BE2C (cell line): ENCODE results near the gene SURF6.

Experiments
- DNase-seq: peaks from one replicate; pipeline ENCODE4 v3.0.0-alpha.2; 2020
- H3K27me3 ChIP-seq: fragments of 250-450 bp; sonication (Bioruptor Pico); 2 replicates; pipeline ENCODE4 v1.5.1; 2020; ENCODE audit warnings: mild to moderate bottlenecking
- H3K36me3 ChIP-seq: fragments of 250-450 bp; sonication (Bioruptor Pico); 2 replicates; pipeline ENCODE4 v1.5.1; 2020; ENCODE audit warnings: mild to moderate bottlenecking
- H3K4me1 ChIP-seq: fragments of 250-450 bp; sonication (Bioruptor Pico); 2 replicates; pipeline ENCODE4 v1.5.1; 2020
- H3K4me3 ChIP-seq: 2 replicates; pipeline ENCODE4 v1.5.1; 2011; ENCODE audit warnings: low read depth, low read length
- H3K9me3 ChIP-seq: fragments of 250-450 bp; sonication (Bioruptor Pico); 2 replicates; pipeline ENCODE4 v1.5.1; 2020
- TF ChIP-seq, protein P1 (sequence below): IDR thresholded peaks from 2 replicates; pipeline ENCODE4 v1.5.1; 2012; ENCODE audit warnings: mild to moderate bottlenecking, low read depth, low read length

Gene SURF6

DNA sequence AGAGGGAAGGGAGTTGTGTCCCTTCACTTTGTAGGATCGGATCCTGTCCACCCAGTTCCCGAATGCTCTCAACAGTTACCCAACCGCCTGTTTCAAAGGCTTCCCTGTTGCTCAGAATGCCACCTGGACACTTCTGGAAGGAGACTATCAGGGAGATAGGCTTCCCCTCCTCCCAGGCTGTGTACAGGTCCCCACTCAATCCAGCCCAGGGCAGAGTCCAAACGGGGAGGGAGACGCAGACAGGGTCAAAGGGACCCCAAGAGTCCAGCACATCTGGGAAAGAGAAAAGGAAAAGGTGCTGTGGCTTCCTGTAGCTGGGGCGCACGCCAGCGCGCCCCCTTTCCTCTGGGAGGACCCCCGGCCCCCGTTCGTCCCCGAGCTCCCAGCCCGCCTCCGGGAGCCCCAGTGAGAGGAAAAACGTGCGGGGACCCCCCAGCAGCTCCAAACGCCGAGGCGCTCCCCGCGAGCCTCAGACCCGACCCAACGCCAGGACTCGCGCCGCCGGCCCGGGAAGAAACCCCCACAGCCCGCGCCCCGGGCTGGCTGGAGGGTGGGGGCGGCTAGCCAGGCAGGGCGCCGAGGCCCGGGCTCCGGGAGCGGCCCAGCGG, 39.2 kb upstream of the SURF6 start:
- no peaks in the 10 kb centered on the region for H3K9me3 ChIP-seq
- peaks cover 3% of the 10 kb centered on the region for H3K4me1 ChIP-seq
- no peaks in the 10 kb centered on the region for H3K27me3 ChIP-seq
- DNase-seq = no peak
- TF ChIP-seq, protein P1, sequence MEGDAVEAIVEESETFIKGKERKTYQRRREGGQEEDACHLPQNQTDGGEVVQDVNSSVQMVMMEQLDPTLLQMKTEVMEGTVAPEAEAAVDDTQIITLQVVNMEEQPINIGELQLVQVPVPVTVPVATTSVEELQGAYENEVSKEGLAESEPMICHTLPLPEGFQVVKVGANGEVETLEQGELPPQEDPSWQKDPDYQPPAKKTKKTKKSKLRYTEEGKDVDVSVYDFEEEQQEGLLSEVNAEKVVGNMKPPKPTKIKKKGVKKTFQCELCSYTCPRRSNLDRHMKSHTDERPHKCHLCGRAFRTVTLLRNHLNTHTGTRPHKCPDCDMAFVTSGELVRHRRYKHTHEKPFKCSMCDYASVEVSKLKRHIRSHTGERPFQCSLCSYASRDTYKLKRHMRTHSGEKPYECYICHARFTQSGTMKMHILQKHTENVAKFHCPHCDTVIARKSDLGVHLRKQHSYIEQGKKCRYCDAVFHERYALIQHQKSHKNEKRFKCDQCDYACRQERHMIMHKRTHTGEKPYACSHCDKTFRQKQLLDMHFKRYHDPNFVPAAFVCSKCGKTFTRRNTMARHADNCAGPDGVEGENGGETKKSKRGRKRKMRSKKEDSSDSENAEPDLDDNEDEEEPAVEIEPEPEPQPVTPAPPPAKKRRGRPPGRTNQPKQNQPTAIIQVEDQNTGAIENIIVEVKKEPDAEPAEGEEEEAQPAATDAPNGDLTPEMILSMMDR = no peak
- H3K36me3 ChIP-seq = peaks cover 34% of the 10 kb centered on the region
- peak overlapping the region; percentile 90 for H3K4me3 ChIP-seq

DNA sequence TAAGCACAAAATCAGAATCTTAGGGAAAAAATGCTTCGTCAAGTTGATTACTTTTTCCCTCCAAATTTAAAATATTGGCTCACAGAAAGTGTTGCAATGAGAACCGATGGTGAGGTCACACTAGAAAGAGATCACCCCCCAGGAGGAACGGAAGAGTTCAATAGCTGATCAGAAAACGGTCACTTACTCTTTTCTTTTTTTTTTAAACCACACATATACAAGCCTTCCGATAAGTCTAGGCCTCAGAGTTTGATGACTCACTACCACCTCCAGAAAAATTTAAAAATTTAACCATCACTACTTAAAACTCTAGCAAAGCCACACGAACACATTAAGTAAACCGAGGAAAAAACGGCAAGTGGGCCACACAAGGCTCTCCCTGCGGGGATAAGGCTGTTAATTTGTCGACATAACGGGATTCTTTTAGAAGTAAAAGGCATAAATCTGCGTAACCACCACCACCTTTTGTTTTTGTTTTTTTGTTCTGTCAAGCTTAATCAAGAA, 38.7 kb upstream of the SURF6 start:
- peaks cover 39% of the 10 kb centered on the region for H3K36me3 ChIP-seq
- H3K27me3 ChIP-seq = no peaks in the 10 kb centered on the region
- DNase-seq = no peak
- TF ChIP-seq, protein P1 = no peak
- H3K4me3 ChIP-seq = peak overlapping the region; percentile 90
- peaks cover 7% of the 10 kb centered on the region for H3K4me1 ChIP-seq
- no peaks in the 10 kb centered on the region for H3K9me3 ChIP-seq

DNA sequence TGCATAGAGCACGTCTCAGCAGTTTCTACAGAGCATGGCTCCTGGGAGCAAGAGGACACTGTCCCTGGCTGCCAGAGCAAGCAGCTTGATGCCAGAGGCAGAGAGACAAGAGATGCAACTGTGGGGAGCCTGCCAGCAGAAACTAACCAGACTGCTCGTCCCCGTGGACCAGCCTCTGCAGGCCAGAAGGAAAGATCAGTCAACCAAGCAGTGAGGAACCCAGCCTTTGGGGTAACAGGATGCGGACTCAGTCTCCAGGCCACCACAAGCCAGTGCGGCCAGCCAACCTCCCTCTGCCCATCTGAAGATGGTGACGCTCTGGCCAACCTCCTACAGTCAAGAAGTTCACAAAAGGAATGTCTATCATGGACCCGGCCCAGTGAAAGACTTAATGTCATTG, 36.2 kb upstream of the SURF6 start:
- peaks cover 25% of the 10 kb centered on the region for H3K4me1 ChIP-seq

DNA sequence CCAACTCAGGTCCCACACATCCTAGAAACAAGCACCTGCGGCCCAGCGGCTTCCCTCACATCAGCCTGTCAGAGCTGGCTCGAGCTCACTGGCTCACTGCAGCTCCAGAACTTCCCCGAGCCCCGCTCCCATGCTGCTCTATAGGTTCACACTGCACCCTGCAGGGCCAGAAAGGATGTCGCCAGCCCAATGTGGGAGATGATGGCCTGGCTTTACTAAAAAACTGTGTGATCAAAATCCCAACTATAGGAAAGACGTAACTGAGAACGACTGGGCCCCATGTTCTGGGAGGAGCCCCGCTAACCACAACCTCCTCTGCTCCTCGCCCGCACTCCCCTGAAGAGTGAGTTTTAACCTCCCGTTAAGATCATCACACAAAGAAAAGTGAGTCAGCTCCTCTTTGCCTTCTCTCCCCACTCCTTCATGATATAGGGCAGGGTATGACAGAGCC, 35.3 kb upstream of the SURF6 start:
- peaks cover 70% of the 10 kb centered on the region for H3K36me3 ChIP-seq
- H3K4me1 ChIP-seq = peaks cover 25% of the 10 kb centered on the region
- no peaks in the 10 kb centered on the region for H3K27me3 ChIP-seq
- H3K4me3 ChIP-seq = no peak overlapping the region
- DNase-seq = no peak
- TF ChIP-seq, protein P1 = no peak
- H3K9me3 ChIP-seq = no peaks in the 10 kb centered on the region

More for the DNA sequence above, 36.2 kb upstream of the SURF6 start:
- peaks cover 61% of the 10 kb centered on the region for H3K36me3 ChIP-seq
- TF ChIP-seq, protein P1 = no peak
- H3K9me3 ChIP-seq = no peaks in the 10 kb centered on the region
- no peak overlapping the region for H3K4me3 ChIP-seq
- DNase-seq = no peak
- H3K27me3 ChIP-seq = no peaks in the 10 kb centered on the region

DNA sequence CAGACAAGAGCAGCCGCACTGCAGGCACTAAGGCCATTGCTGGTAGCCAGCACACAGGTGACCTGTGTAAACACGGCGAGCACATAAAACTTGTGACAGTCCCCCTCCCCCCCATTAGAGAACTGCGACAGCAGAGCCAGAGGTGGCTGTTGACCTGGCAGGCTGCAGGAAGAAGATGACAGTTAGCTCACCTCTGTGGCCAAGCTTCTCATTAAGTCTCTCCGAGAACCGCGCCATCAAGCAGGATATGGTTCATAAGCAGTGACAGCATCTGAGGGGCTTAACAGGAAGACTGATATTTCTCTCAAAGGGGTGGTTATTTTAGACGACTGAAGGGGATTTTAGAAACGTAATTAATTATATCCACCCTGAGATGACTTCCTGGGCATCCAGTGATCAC, 34.7 kb upstream of the SURF6 start:
- Histone ChIP-seq H3K4me3 (no peak overlapping the region), H3K27me3 (no peaks in the 10 kb centered on the region), H3K4me1 (peaks cover 25% of the 10 kb centered on the region), H3K9me3 (no peaks in the 10 kb centered on the region), H3K36me3 (peaks cover 76% of the 10 kb centered on the region)
- TF ChIP-seq, protein P1 = no peak
- no peak for DNase-seq

DNA sequence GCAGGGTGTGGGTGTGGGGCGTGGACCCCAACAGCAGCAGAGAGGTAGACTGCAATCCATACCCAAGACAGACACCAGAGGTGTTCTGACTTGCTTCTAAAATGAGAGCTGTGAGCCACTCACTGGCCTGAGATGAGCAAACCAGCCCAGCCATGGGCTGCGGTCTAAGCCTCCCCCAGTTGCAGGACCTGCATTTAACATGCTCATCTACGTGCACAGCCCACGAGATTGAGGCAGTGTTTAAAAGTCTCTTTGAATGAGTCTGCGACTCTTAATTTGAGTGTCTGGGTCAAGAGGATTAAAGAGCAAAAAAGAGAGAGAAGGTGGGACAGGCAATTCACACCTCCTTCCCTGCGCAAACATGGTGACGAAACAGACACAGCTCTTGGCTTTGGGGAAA, 33.9 kb upstream of the SURF6 start:
- Histone ChIP-seq H3K4me3 (no peak overlapping the region), H3K9me3 (no peaks in the 10 kb centered on the region), H3K27me3 (no peaks in the 10 kb centered on the region), H3K36me3 (peaks cover 83% of the 10 kb centered on the region), H3K4me1 (peaks cover 25% of the 10 kb centered on the region)
- DNase-seq = no peak
- TF ChIP-seq, protein P1 = no peak
